HG03432 (cell line): ENCODE results near the gene MTIF2.
"Not testable (repeated sequence)": the region's sequence is repeated elsewhere in the genome, so short reads cannot be mapped to it uniquely, and the experiment has no call there.

Experiments
- ATAC-seq: cut with Tn5 transposase; IDR thresholded peaks from one replicate; pipeline ENCODE4 v1.9.1; 2021; ENCODE audit warnings: mild to moderate bottlenecking, moderate library complexity; ENCODE audit not compliant: unreplicated experiment

MTIF2 gene

GRCh38 chr2:55245411-55245810, 23.6 kb downstream of the MTIF2 start:
- no peak for ATAC-seq

GRCh38 chr2:55242617-55243016, 26.4 kb downstream of the MTIF2 start:
- ATAC-seq, result no peak

- ATAC-seq, result not testable (repeated sequence)
Observed at GRCh38 chr2:55241582-55241981, 27.4 kb downstream of the MTIF2 start.

GRCh38 chr2:55239656-55240222, 29.3 kb downstream of the MTIF2 start:
- ATAC-seq, result no peak

GRCh38 chr2:55236992-55237543, 32.0 kb downstream of the MTIF2 start:
- no peak for ATAC-seq

- ATAC-seq, result no peak
Observed at GRCh38 chr2:55235724-55236538, 33.1 kb downstream of the MTIF2 start.

GRCh38 chr2:55233658-55233940, 35.4 kb downstream of the MTIF2 start:
- ATAC-seq, result no peak

GRCh38 chr2:55232863-55233657, 36.0 kb downstream of the MTIF2 start:
- peak; percentile 29 for ATAC-seq

- peak; percentile 95 for ATAC-seq
Observed at GRCh38 chr2:55232084-55232862, 36.8 kb downstream of the MTIF2 start, which contains the start of the genes CLHC1 and RPS27A. TSS of gene CLHC1 (minus strand) at chr2:55232293. CDS start at chr2:55222411, 9,882 bp downstream. TSS of gene RPS27A (plus strand) at chr2:55232688. CDS start at chr2:55232825, 137 bp downstream.

- peak; percentile 2 for ATAC-seq
Observed at GRCh38 chr2:55231546-55232083, 37.4 kb downstream of the MTIF2 start.

GRCh38 chr2:55230551-55230950, 38.5 kb downstream of the MTIF2 start:
- no peak for ATAC-seq

GRCh38 chr2:55229221-55229620, 39.8 kb downstream of the MTIF2 start:
- ATAC-seq, result no peak

GRCh38 chr2:55228226-55228563, 40.8 kb downstream of the MTIF2 start:
- no peak for ATAC-seq

GRCh38 chr2:55227437-55228225, 41.4 kb downstream of the MTIF2 start:
- ATAC-seq, result not testable (repeated sequence)

- no peak for ATAC-seq
Observed at GRCh38 chr2:55225481-55226020, 43.5 kb downstream of the MTIF2 start.

GRCh38 chr2:55224761-55225261, 44.2 kb downstream of the MTIF2 start:
- ATAC-seq, result no peak

GRCh38 chr2:55223958-55224760, 44.9 kb downstream of the MTIF2 start:
- ATAC-seq, result no peak

GRCh38 chr2:55213822-55214221, 55.2 kb downstream of the MTIF2 start:
- ATAC-seq, result no peak
